GM18858 (cell line): ENCODE measurements around the gene GH1.
"Not testable (repeated sequence)": the region's sequence is repeated elsewhere in the genome, so short reads cannot be mapped to it uniquely, and the experiment has no call there.

Experiments used
- ATAC-seq: cut with Tn5 transposase; IDR thresholded peaks from one replicate; pipeline ENCODE4 v1.9.1; 2021; ENCODE audit not compliant: unreplicated experiment

Gene GH1

GRCh38 chr17:63901971-63902370 lies 16.7 kb downstream of the GH1 start:
- not testable (repeated sequence) for ATAC-seq

- not testable (repeated sequence) for ATAC-seq
Measured at GRCh38 chr17:63898899-63899798, 19.5 kb downstream of the GH1 start.

- ATAC-seq = not testable (repeated sequence)
Measured at GRCh38 chr17:63896524-63897354, 21.9 kb downstream of the GH1 start, which contains the start of gene CSH1. CSH1 (minus strand) TSS chr17:63896574; CDS start chr17:63896511, 63 bp downstream.

GRCh38 chr17:63894821-63895220 lies 23.8 kb downstream of the GH1 start:
- not testable (repeated sequence) for ATAC-seq

- not testable (repeated sequence) for ATAC-seq
Measured at GRCh38 chr17:63894021-63894420, 24.6 kb downstream of the GH1 start.

- ATAC-seq = not testable (repeated sequence)
Measured at GRCh38 chr17:63892316-63893037, 26.2 kb downstream of the GH1 start.

GRCh38 chr17:63889026-63889848 lies 29.4 kb downstream of the GH1 start:
- ATAC-seq = not testable (repeated sequence)

- not testable (repeated sequence) for ATAC-seq
Measured at GRCh38 chr17:63885119-63885518, 33.5 kb downstream of the GH1 start.

- ATAC-seq = not testable (repeated sequence)
Measured at GRCh38 chr17:63882626-63883126, 36.0 kb downstream of the GH1 start.

- no peak for ATAC-seq
Measured at GRCh38 chr17:63881935-63882601, 36.6 kb downstream of the GH1 start, which contains the start of gene GH2. GH2 (minus strand) TSS chr17:63881944; CDS start chr17:63881801, 143 bp downstream.

GRCh38 chr17:63881337-63881736 lies 37.3 kb downstream of the GH1 start:
- ATAC-seq = not testable (repeated sequence)

- no peak for ATAC-seq
Measured at GRCh38 chr17:63880706-63881105, 37.9 kb downstream of the GH1 start.

- ATAC-seq = not testable (repeated sequence)
Measured at GRCh38 chr17:63878413-63878812, 40.2 kb downstream of the GH1 start.

GRCh38 chr17:63874693-63875092 lies 43.9 kb downstream of the GH1 start:
- not testable (repeated sequence) for ATAC-seq

- ATAC-seq = not testable (repeated sequence)
Measured at GRCh38 chr17:63874061-63874626, 44.5 kb downstream of the GH1 start.

- not testable (repeated sequence) for ATAC-seq
Measured at GRCh38 chr17:63873577-63873976, 45.1 kb downstream of the GH1 start, which contains the start of gene CSH2. CSH2 (minus strand) TSS chr17:63873677; CDS start chr17:63873614, 63 bp downstream.

- ATAC-seq = not testable (repeated sequence)
Measured at GRCh38 chr17:63871646-63872365, 46.8 kb downstream of the GH1 start.

GRCh38 chr17:63870292-63870665 lies 48.4 kb downstream of the GH1 start:
- not testable (repeated sequence) for ATAC-seq
